HG03139 (cell line): ENCODE results near the gene ABCB8.
"Not testable (repeated sequence)": the region's sequence is repeated elsewhere in the genome, so short reads cannot be mapped to it uniquely, and the experiment has no call there.

Experiments
- ATAC-seq: cut with Tn5 transposase; IDR thresholded peaks from one replicate; pipeline ENCODE4 v1.9.1; 2021; ENCODE audit not compliant: unreplicated experiment

Gene ABCB8

DNA sequence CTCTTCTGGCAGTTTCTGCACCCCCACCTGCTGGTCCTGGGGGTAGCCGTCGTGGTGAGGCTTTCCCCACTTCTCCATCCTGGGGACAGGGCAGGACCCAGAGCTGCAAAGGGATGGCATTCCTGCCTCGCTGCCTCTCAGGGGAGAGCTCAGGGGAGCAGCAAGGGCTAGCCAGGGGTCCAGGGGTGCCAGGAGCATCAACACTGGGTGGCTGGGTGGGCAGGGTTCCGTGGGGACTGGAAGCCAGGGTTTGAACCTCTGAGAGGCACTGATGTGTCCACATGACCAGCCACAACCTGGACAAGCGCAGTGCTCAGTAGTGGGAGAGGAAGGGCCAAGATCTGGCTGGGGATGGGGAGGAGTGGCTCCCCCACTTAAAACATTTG lies 5.6 kb downstream of the ABCB8 start:
- no peak for ATAC-seq

DNA sequence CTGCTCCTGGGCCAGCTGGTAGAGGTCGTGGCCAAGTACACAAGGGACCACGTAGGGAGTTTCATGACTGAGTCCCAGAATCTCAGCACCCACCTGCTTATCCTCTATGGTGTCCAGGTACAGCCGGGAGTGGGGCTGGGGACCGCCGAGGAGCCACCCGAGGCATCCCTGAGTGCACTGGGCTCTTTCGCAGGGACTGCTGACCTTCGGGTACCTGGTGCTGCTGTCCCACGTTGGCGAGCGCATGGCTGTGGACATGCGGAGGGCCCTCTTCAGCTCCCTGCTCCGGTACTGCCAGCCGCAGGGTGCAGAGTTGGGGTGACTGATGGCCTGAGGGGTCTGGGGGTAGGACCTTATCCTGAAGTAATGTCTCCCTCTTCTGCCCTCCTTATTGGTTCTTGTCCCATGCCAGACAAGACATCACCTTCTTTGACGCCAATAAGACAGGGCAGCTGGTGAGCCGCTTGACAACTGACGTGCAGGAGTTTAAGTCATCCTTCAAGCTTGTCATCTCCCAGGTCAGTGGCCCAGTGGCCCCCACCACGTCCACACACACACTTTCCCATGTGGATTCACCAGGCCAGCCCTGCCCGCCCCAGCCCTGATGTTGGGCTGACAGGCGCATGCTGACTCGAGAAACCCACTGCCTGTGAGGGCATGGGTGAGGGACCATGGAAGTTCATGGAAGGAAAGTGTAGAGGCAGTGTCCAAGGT lies 6.2 kb downstream of the ABCB8 start:
- no peak for ATAC-seq

DNA sequence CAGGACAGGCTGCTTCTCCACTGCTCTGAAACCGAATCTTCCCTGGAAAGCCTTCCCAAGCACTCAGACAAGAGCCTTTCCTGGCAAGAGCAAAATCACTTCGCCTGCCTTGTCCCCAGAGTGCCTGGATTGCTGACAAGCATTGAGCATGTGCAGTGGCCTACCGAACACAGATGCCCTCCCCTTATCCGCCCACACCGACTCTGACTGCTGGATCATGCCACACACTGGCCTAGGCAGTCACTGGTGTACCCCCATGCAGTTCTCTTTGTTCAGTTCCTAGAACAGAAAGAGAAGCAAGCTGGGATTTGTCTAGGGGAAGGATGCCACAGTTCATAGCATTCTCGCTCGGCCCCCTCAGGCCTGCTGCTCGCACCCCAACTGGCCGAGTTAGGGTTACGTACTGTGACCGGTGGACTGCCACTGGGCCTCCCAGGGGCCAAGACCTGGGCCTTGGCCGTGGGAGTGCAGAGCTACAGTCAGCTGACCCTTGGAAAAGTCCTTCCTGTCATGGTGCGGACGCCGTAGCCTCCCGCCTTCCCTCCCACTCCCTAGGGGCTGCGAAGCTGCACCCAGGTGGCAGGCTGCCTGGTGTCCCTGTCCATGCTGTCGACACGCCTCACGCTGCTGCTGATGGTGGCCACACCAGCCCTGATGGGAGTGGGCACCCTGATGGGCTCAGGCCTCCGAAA lies 6.9 kb downstream of the ABCB8 start:
- no peak for ATAC-seq

DNA sequence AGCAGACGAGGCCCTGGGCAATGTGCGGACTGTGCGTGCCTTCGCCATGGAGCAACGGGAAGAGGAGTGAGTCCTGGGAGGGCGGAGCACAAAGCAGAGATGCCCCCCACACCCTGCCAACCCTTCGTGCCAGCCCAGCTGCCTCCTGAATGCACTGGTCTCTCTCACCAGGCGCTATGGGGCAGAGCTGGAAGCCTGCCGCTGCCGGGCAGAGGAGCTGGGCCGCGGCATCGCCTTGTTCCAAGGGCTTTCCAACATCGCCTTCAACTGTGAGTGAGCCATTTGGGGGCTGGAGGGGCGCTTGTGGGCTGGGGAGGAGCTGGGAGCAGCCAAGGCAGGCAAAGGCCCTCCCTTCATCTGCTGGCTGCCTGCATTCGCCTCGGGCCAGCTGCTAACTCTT lies 7.7 kb downstream of the ABCB8 start:
- no peak for ATAC-seq

DNA sequence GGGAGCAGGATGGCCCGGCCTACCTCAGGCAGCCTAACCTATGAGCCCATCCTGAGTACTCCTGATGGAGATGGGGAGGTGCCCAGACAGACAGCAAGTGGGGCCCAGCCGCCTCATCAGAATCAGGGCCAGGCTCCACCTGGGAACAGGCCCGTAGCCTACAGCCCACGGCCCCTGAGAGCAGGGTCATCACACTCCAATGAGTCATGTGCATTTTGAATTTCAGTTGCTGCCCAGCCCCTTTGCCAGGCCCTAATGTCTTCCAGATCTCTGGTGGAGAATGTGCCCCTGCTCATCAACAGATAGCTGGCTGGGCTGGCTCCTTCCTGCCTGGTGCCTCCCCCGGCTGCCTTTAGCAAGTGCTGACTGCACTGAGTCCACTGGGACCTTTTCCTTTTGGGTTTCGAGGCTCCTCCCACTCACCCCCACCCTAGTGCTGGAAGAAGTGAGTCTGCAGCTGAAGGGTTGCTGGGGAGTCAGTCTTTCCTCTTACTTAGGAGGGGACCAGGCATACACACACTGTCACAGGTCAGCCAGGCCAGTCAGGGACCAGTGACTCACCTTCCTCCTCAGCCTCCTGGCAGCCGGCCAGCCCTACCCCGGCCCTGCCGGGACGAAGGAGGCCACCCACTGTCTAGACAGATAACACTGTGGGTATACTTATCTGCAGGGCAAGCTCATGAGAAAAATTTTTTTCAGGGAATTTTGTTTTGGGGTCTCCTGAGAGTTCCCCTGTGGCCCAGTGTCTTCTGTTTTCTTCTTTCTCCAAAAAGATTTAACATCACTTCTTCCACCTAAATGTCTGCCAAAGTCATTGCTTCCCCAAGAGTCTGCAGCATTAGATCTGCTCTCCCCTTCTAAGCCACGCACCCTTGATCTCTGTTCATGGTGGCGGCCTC lies 10.9 kb downstream of the ABCB8 start:
- ATAC-seq, result no peak

DNA sequence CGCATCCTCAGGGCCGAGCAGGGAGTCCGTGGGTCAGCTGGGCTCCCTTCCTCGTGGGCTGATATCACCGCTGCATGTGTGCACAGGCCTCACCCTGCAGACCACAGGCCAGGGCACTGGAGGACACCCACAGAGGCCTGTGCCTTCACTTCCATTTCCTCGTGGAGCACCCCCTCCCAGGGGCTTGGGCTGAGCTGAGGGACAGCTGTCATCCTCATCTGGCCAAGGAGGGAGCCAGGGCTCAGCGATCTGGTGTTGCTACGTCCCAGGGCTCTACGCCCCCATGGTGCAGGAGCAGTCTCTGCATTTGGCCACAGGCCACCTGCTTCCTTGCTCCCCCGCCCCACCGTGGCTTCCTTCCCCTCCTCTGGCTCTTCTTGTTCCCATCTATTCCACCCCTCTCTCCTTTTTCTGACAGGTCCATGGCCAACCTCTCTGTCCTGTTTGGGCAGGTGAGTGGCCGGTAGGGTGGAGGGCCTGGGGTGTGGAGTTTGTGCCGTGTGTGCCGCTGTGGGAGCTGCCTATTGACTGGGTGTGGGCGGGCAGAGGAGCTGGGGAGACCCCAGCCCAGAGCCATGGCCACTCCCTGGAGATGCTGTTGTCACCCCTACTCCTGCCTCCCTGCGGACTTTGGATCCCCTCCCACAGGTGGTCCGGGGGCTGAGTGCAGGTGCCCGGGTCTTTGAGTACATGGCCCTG lies 11.7 kb downstream of the ABCB8 start:
- no peak for ATAC-seq

DNA sequence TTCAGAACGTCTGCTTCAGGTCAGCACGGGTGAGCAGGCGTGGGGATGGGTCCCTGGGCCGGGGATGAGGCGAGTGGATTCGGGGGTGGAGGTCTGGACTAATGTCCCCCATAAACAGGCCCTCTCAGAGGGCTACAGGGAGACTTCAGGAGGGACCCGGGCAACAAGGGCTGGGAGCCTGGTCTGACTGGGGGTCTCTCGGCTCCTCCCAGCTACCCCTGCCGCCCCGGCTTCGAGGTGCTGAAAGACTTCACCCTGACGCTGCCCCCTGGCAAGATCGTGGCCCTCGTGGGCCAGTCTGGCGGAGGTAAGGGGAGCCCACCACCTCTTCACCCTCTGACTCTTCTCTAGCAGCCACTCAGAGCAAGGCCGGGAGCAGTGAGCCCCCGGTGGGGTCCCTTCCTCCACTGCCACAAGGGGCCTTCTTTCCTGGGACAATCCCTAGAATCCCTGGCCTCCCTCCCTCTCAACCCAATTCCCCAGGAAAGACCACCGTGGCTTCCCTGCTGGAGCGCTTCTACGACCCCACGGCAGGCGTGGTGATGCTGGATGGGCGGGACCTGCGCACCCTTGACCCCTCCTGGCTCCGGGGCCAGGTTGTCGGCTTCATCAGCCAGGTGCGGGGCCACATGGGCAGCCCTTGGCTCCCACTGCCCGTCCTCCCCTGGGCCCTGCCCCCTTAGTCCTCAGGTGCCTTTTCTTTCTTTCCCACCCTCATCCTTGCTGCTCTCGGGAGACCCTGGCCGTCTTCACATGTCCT lies 12.5 kb downstream of the ABCB8 start:
- ATAC-seq, result no peak

DNA sequence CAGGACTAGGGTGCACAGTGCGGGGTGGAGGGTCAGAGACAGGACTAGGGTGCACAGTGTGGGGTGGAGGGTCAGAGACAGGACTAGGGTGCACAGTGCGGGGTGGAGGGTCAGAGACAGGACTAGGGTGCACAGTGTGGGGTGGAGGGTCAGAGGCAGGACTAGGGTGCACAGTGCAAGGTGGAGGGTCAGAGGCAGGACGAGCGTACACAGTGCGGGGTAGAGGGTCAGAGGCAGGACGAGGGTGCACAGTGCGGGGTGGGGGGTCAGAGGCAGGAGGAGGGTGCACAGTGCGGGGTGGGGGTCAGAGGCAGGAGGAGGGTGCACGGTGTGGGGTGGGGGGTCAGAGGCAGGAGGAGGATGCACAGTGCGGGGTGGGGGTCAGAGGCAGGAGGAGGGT lies 15.2 kb downstream of the ABCB8 start:
- ATAC-seq, result not testable (repeated sequence)

DNA sequence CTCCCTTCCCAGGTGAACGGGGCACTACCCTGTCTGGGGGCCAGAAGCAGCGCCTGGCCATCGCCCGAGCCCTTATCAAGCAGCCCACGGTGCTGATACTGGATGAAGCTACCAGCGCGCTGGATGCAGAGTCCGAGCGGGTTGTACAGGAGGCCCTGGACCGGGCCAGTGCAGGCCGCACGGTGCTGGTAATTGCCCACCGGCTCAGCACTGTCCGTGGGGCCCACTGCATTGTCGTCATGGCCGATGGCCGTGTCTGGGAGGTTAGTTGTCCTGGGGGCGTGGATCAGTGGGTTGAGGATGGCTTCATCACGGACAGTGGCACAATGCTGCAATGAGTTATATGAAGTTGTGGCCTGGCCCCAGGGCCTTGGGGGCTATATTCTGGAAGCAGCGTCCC lies 15.7 kb downstream of the ABCB8 start:
- no peak for ATAC-seq

DNA sequence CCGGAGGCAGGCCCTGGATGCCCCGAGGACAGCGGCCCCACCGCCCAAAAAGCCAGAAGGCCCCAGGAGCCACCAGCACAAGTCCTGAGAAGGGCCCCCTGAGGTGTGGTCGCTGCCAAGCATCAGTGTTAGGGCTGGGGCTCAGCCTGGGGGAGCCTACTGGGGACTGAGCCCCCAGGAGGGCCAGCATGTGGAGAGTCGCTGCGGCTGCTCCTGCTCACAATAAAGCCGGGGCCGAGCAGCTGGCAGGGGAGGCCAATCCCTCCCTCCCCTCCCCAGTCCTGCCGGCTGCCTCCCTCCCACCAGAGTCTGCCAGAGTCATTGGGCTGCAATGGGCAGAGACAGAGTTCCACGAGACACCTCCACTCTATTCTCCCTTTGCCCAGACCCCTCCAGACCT lies 17.0 kb downstream of the ABCB8 start:
- ATAC-seq, result no peak

DNA sequence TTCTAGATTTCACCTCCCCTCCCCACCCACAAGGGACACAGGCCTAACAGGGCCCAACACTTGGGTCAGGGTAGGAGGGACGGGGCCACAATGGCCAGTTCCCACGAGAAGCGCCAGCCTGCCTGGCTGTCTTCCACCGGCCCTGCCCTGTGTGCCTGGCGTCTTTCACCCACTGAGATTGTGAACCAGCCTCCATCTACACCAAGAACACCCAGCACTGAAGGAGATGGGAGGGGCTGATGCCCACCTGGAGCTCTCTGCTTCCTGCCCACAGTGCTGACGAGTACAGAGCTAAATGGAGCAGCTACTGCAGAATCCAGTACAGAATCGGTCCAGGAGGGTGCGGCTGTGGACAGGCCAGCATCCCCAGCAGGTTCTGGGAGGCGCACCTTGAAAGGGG lies 17.7 kb downstream of the ABCB8 start:
- ATAC-seq, result no peak

DNA sequence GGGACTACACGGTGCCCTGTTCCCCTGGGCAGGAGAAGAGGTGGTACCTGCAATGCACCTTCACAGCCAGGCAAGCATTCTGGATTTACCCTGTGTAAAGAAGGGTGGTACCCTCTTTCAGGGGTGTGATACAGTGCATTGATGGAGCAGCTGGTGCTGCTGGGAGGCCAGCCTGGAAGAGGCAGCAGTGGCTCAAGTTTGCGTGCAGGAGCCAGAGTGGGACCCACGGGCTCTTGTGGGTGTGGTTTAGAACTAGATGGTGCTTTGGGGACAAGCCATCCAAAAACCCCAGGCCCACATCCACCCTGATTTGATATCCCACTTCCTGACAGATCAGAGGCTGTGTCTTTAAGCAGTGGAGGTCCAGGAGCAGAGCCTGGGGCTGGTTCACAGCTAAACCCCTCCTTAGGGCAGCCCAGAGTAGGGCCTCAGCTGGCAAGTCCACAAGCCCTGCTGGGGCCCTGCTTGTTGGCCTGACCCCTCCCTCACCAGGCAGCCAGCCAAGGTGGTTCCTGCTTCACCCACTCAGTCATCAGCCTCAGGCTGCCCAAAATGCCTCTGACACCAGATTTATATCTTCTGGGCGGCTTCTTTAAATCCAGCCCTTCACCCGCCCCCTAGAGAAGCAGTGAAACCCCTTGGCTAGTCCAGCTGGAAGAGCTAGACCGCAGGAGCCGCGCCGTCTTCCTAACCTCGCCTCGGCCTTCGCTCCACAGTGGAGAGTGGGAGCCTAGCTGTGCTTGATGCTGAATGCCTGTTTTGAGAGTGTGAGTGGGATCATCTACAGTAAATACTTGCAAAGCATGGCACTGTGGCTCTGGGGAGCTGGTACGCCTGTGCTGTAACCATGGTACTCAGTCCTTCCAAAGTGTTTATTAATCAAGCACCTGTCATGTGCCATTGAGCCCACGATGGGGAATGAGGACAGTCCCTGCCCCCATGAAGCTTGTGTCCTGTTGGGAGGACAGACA lies 18.6 kb downstream of the ABCB8 start:
- no peak for ATAC-seq

DNA sequence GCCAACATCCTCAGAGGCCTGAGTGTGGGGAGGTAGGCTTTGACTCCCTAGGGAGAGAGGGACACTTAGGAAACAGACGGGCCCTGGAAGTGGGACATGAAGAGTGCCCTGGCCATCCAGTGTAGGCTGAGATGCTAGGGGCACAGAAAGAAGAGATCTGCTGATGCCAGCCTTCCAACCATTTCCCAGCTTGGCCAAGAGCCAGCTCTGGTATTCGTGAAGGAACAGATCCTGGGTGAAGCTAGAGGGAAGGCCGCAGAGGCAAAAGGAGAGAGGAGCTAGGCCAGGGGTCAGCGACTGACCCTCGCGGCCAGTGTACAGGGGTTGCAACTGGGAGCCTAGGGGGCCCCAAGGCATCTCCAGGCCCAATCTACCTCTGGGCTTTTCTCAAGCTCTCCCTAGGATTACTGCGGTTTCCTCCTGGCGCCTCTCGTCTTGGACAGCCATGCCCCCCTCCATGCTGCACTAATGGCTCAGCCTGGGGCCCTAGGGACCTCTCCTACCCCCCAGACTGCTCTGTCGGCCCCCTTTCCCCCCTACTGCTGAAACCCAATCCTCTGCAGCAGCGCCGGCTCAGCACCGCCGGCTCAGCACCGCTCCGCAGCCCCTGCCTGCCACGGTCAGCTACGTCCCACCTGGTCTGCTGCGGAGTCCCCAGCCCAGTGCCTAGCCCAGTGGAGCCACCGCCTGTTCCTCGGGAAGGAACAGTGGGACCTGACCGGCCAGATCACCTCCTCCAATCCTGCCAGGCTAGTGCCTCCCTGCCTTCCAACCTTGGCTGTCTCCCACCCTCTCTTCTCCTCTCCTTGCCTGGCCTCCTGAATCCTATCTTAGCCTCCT lies 19.9 kb downstream of the ABCB8 start, which contains the start of gene ASIC3:
TSS of gene ASIC3 (plus strand) at position 556 of the 840 bp plus-strand sequence. CDS start 355 bp downstream, outside the sequence.
- no peak for ATAC-seq

DNA sequence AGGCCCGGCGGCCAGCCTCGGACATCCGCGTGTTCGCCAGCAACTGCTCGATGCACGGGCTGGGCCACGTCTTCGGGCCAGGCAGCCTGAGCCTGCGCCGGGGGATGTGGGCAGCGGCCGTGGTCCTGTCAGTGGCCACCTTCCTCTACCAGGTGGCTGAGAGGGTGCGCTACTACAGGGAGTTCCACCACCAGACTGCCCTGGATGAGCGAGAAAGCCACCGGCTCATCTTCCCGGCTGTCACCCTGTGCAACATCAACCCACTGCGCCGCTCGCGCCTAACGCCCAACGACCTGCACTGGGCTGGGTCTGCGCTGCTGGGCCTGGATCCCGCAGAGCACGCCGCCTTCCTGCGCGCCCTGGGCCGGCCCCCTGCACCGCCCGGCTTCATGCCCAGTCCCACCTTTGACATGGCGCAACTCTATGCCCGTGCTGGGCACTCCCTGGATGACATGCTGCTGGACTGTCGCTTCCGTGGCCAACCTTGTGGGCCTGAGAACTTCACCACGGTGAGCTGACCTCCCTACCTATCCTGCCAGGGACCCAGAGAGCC lies 20.7 kb downstream of the ABCB8 start:
- no peak for ATAC-seq

DNA sequence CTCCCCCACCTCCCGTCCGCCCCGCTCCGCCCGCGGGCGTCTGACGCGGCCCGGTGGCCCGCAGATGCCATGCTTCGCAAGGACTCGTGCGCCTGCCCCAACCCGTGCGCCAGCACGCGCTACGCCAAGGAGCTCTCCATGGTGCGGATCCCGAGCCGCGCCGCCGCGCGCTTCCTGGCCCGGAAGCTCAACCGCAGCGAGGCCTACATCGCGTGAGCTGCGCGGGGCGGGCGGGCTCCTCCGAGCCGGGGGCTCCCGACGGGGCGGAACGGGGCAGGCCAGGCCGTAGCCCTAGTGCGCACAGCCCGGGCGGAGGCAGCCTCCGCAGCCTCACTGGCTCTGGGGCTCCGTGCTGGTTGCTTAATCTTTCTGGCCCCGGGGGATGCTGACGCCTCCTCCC lies 22.9 kb downstream of the ABCB8 start:
- no peak for ATAC-seq

DNA sequence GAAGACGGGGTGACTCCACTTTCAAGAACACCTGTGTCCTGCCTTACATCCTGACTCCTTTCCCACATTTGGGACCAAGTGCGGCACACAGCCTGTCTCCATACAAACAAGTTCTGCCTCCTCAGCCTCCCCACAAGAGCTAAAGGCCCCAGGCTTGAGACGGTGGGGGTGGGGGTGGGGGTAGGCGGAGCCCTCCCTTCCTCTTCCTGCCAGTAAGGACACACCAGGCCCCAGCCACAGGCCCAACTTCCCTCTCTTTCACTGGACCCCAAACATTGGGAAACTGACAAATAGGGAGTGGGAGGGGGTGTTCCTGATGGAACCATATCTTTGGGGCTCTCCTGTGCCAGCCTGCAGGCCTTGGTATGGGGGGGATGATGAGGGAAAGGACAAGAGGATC lies 24.8 kb downstream of the ABCB8 start:
- ATAC-seq, result no peak

DNA sequence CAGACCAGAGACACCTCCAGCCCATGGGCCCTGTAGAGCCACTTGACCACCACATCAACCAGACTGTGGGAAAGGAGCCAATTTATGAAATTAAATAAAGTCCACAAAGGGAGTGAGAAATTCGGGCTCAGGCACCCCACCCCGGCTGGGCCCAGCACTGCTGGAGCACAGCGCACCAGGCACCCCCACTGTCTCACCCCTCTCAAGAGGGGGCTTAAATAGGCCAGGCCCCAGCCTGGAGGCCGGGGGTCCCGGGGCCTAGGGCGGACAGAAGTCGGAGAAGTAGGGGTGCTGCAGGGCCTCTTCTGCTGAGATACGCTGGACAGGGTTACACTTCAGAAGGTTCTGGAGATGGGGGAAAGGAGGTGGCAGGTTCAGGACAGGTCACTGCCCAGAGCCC lies 25.5 kb downstream of the ABCB8 start:
- ATAC-seq, result no peak

DNA sequence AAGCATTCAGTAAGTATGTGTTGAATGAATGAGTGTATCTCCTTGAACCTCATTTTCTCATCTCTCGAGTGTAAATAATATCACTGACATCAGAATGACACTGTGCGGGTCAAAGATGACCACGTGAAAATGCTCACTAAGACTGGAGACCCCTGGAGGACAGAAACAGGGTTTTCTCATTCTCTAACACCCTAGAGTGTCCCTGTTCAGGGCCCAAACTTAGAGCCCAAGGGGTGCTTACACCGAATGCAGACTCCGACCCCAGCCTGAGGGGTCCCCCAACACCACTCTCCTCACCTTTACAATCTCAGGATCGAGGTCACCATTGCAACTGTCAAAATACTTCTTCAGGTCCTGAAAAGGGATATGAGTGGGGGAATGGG lies 28.0 kb downstream of the ABCB8 start:
- no peak for ATAC-seq
